ENCODE measurements around the gene PRRG4.

- TF ChIP-seq POLR2AphosphoS5 (IDR thresholded peaks at IDR 0.05) (no peak), POLR2A (IDR thresholded peaks at IDR 0.05) (no peak)
Observed at GRCh38 chr11:32891657-32892354, 62.1 kb downstream of the PRRG4 start.
